Measurements from ENCODE around the gene ASB13.

ASB13 gene

GRCh38 chr10:5616046-5616445 lies 50.3 kb downstream of the ASB13 start:
- H3K9me3 ChIP-seq (ENCODE audit: control insufficient read depth, insufficient read depth, low read depth, low read length), result no peaks in the 10 kb centered on the region
- ChIA-PET CTCF (interaction anchor here (1.0 kb wide), 1 partner anchor 33 kb away, joined by 3 read pairs; no protein-coding TSS in a partner anchor), POLR2A (no interaction called here)
- H3K27ac ChIP-seq (ENCODE audit: extremely low read depth, low read depth, low read length), result no peak overlapping the region
- TF ChIP-seq, protein P1, sequence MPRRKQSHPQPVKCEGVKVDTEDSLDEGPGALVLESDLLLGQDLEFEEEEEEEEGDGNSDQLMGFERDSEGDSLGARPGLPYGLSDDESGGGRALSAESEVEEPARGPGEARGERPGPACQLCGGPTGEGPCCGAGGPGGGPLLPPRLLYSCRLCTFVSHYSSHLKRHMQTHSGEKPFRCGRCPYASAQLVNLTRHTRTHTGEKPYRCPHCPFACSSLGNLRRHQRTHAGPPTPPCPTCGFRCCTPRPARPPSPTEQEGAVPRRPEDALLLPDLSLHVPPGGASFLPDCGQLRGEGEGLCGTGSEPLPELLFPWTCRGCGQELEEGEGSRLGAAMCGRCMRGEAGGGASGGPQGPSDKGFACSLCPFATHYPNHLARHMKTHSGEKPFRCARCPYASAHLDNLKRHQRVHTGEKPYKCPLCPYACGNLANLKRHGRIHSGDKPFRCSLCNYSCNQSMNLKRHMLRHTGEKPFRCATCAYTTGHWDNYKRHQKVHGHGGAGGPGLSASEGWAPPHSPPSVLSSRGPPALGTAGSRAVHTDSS (tag by site-specific recombination; IDR thresholded peaks at IDR 0.05), result no peak
- TF ChIP-seq ZNF354C (tag by site-specific recombination; IDR thresholded peaks at IDR 0.05; ENCODE audit: borderline replicate concordance, low read depth) (no peak), ZSCAN30 (tag by site-specific recombination; IDR thresholded peaks at IDR 0.05) (no peak), ZNF433 (tag by site-specific recombination; IDR thresholded peaks at IDR 0.05; ENCODE audit: low read depth) (no peak), ZNF510 (tag by site-specific recombination; IDR thresholded peaks at IDR 0.05; ENCODE audit: insufficient replicate concordance) (no peak), ZSCAN23 (tag by site-specific recombination; IDR thresholded peaks at IDR 0.05) (no peak), PRDM1 (tag by site-specific recombination; IDR thresholded peaks at IDR 0.05) (no peak), ZNF19 (tag by site-specific recombination; IDR thresholded peaks at IDR 0.05; ENCODE audit: low read depth) (no peak), ZNF555 (tag by site-specific recombination; conservative IDR thresholded peaks at IDR 0.05) (no peak), ZNF223 (tag by site-specific recombination; IDR thresholded peaks at IDR 0.05) (no peak), MEIS1 (CRISPR knock-in tag; IDR thresholded peaks at IDR 0.05; ENCODE audit: borderline replicate concordance) (no peak), SP2 (tag by site-specific recombination; IDR thresholded peaks at IDR 0.05) (no peak), KLF9 (tag by site-specific recombination; IDR thresholded peaks at IDR 0.05; ENCODE audit: low read depth) (no peak)
- H3K36me3 ChIP-seq (ENCODE audit: control insufficient read depth in 2 of 2, insufficient read depth in 1 of 2, low read length in 2 of 2), result no peaks in the 10 kb centered on the region
- H3K4me1 ChIP-seq (ENCODE audit: control insufficient read depth, insufficient read depth, low read length), result peaks cover 8% of the 10 kb centered on the region
- no peak overlapping the region for H3K4me3 ChIP-seq (ENCODE audit: low read depth, low read length)

- Histone ChIP-seq H3K9me3 (ENCODE audit: control insufficient read depth, insufficient read depth, low read depth, low read length) (no peaks in the 10 kb centered on the region), H3K36me3 (ENCODE audit: control insufficient read depth in 2 of 2, insufficient read depth in 1 of 2, low read length in 2 of 2) (no peaks in the 10 kb centered on the region), H3K27ac (ENCODE audit: extremely low read depth, low read depth, low read length) (no peak overlapping the region), H3K4me1 (ENCODE audit: control insufficient read depth, insufficient read depth, low read length) (peaks cover 8% of the 10 kb centered on the region), H3K4me3 (ENCODE audit: low read depth, low read length) (no peak overlapping the region)
- TF ChIP-seq ZNF223 (tag by site-specific recombination; IDR thresholded peaks at IDR 0.05), result no peak
- no peak for TF ChIP-seq ZNF26 (tag by site-specific recombination; IDR thresholded peaks at IDR 0.05)
- no peak for TF ChIP-seq ZNF654 (tag by site-specific recombination; IDR thresholded peaks at IDR 0.05; ENCODE audit: low read depth)
- TF ChIP-seq ZNF639 (tag by site-specific recombination; IDR thresholded peaks at IDR 0.05), result no peak
- no peak for TF ChIP-seq ZSCAN30 (tag by site-specific recombination; IDR thresholded peaks at IDR 0.05)
- TF ChIP-seq ZNF624 (tag by site-specific recombination; IDR thresholded peaks at IDR 0.05), result no peak
- TF ChIP-seq SP2 (tag by site-specific recombination; IDR thresholded peaks at IDR 0.05), result no peak
- no peak for TF ChIP-seq BCL11A (tag by site-specific recombination; IDR thresholded peaks at IDR 0.05; ENCODE audit: low read depth)
- no peak for TF ChIP-seq ZNF175 (tag by site-specific recombination; IDR thresholded peaks at IDR 0.05)
- TF ChIP-seq ZBTB48 (tag by site-specific recombination; IDR thresholded peaks at IDR 0.05), result no peak
- no peak for TF ChIP-seq ZFP37 (tag by site-specific recombination; IDR thresholded peaks at IDR 0.05)
- no peak for TF ChIP-seq ZBTB8A (tag by site-specific recombination; IDR thresholded peaks at IDR 0.05)
- TF ChIP-seq YY1 (tag by site-specific recombination; IDR thresholded peaks at IDR 0.05), result no peak
- no peak for TF ChIP-seq ZNF292 (tag by site-specific recombination; IDR thresholded peaks at IDR 0.05; ENCODE audit: borderline replicate concordance, low read depth)
- TF ChIP-seq, protein P2, sequence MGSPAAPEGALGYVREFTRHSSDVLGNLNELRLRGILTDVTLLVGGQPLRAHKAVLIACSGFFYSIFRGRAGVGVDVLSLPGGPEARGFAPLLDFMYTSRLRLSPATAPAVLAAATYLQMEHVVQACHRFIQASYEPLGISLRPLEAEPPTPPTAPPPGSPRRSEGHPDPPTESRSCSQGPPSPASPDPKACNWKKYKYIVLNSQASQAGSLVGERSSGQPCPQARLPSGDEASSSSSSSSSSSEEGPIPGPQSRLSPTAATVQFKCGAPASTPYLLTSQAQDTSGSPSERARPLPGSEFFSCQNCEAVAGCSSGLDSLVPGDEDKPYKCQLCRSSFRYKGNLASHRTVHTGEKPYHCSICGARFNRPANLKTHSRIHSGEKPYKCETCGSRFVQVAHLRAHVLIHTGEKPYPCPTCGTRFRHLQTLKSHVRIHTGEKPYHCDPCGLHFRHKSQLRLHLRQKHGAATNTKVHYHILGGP (tag by site-specific recombination; IDR thresholded peaks at IDR 0.05), result no peak
- TF ChIP-seq TRIM28 (IDR thresholded peaks at IDR 0.05; ENCODE audit: borderline replicate concordance, low read length), result no peak
- no peak for TF ChIP-seq OSR2 (tag by site-specific recombination; IDR thresholded peaks at IDR 0.05)
- ChIA-PET POLR2A (no interaction called here), CTCF (interaction anchor here (0.6 to 3.0 kb wide), 3 partner anchors 8 to 288 kb away, joined by 3 to 19 read pairs (median 6); no protein-coding TSS in a partner anchor)
These were observed 51.1 kb downstream of the ASB13 start for GRCh38 chr10:5615316-5615715.

All from HEK293 (cell line).